Measurements from ENCODE around the gene C1orf122. TPM values are rescaled to one million over a fixed set of nuclear protein-coding genes. Genes with fewer than 3 reads are reported as not detected.

C1orf122 gene
- total and polyA plus RNA-seq, 10 donors = 15.9 to 38.5 (median 21.3) TPM

GRCh38 chr1:37850352-37850955 is 42.9 kb downstream of the C1orf122 start:
- DNase-seq = no peak
- Histone ChIP-seq H3K4me1 (peaks cover 25 to 100% (median 86%) of the 10 kb centered on the region in 6 donors), H3K36me3 (peaks cover 0 to 54% (median 9%) of the 10 kb centered on the region in 6 donors), H3K27me3 (replicated peaks in 1 of 7) (no peaks in the 10 kb centered on the region), H3K27ac (peak overlapping the region; percentile 60 to 87 (median 80)), H3K4me3 (peak overlapping the region in 1 of 8 donors; percentile 43), H3K9me3 (no peaks in the 10 kb centered on the region)
- intact Hi-C loops (cut with DNase I; ENCODE audit: low total_unique reads) = loop anchor here (10.0 kb wide), 1 partner anchor 156 kb away; the partner anchor contains the start of gene CDCA8
- TF ChIP-seq POLR2A (IDR thresholded peaks at IDR 0.05) (no peak), POLR2AphosphoS5 (IDR thresholded peaks at IDR 0.05) (no peak), CTCF (IDR thresholded peaks at IDR 0.05 in 8 of 11, conservative IDR thresholded peaks at IDR 0.05 in 3 of 11) (no peak)
- 51 to 85% (median 75%) methylated on average over 6 of the region's 6 CpGs for WGBS, 5 donors

- Histone ChIP-seq H3K27ac (peak overlapping the region; percentile 60 to 87 (median 80)), H3K9me3 (no peaks in the 10 kb centered on the region), H3K36me3 (peaks cover 0 to 62% (median 11%) of the 10 kb centered on the region in 6 donors), H3K4me1 (peaks cover 29 to 100% (median 87%) of the 10 kb centered on the region in 6 donors), H3K4me3 (peak overlapping the region in 1 of 8 donors; percentile 43), H3K27me3 (replicated peaks in 1 of 7) (no peaks in the 10 kb centered on the region)
- intact Hi-C loops (cut with DNase I; ENCODE audit: low total_unique reads) = loop anchor here (10.0 kb wide), 1 partner anchor 156 kb away; the partner anchor contains the start of gene CDCA8
- no peak for DNase-seq
- TF ChIP-seq POLR2AphosphoS5 (IDR thresholded peaks at IDR 0.05) (no peak), CTCF (IDR thresholded peaks at IDR 0.05 in 8 of 11, conservative IDR thresholded peaks at IDR 0.05 in 3 of 11) (no peak), POLR2A (IDR thresholded peaks at IDR 0.05) (no peak)
Measured at GRCh38 chr1:37851262-37851661, 43.7 kb downstream of the C1orf122 start.

- H3K27ac ChIP-seq = peak overlapping the region; percentile 60 to 87 (median 80)
- H3K4me1 ChIP-seq = peaks cover 24 to 100% (median 87%) of the 10 kb centered on the region in 6 donors
- DNase-seq = no peak
- H3K4me3 ChIP-seq = peak overlapping the region in 1 of 8 donors; percentile 43
- H3K9me3 ChIP-seq = no peaks in the 10 kb centered on the region
- peaks cover 0 to 67% (median 16%) of the 10 kb centered on the region in 6 donors for H3K36me3 ChIP-seq
- H3K27me3 ChIP-seq (replicated peaks in 1 of 7) = no peaks in the 10 kb centered on the region
- intact Hi-C loops (cut with DNase I; ENCODE audit: low total_unique reads) = loop anchor here (10.0 kb wide), 1 partner anchor 157 kb away; the partner anchor contains the start of gene CDCA8
- 30 to 52% (median 47%) methylated on average over 2 of the region's 2 CpGs for WGBS, 5 donors
- TF ChIP-seq POLR2AphosphoS5 (IDR thresholded peaks at IDR 0.05) = no peak
- TF ChIP-seq CTCF (IDR thresholded peaks at IDR 0.05 in 8 of 11, conservative IDR thresholded peaks at IDR 0.05 in 3 of 11) = no peak
- TF ChIP-seq POLR2A (IDR thresholded peaks at IDR 0.05) = no peak
Measured at GRCh38 chr1:37851782-37852210, 44.2 kb downstream of the C1orf122 start.

GRCh38 chr1:37853157-37853556 is 45.6 kb downstream of the C1orf122 start:
- TF ChIP-seq CTCF (IDR thresholded peaks at IDR 0.05 in 8 of 11, conservative IDR thresholded peaks at IDR 0.05 in 3 of 11) (no peak), POLR2AphosphoS5 (IDR thresholded peaks at IDR 0.05) (no peak), POLR2A (IDR thresholded peaks at IDR 0.05) (no peak)
- Histone ChIP-seq H3K9me3 (no peaks in the 10 kb centered on the region), H3K36me3 (peaks cover 2 to 67% (median 23%) of the 10 kb centered on the region in 6 donors), H3K27me3 (replicated peaks in 1 of 7) (no peaks in the 10 kb centered on the region), H3K4me3 (no peak overlapping the region), H3K27ac (peak overlapping the region in 6 of 8 donors; percentile 73 to 87 (median 83)), H3K4me1 (peaks cover 29 to 100% (median 88%) of the 10 kb centered on the region in 6 donors)
- intact Hi-C loops (cut with DNase I; ENCODE audit: low total_unique reads) = loop anchor here (10.0 kb wide), 1 partner anchor 158 kb away; the partner anchor contains the start of gene CDCA8
- no peak for DNase-seq

Data from spleen (tissue), 11 donors.